Spleen (tissue), 11 donors: ENCODE data around the gene TEX13D. TPM values are rescaled to one million over a fixed set of nuclear protein-coding genes. Genes with fewer than 3 reads are reported as not detected.

Experiments used
- DNase-seq: peaks from one replicate; pipeline ENCODE4 v3.0.0-alpha.2; 2020
- H3K27ac ChIP-seq, 8 donors: fragments of 200-600 bp; sonication (generic) in 7 of 8; 1 replicate in 4 of 8; 2 replicates in 4 of 8; pipeline versions ENCODE4 v1.5.0 to v1.8.0; 2016 to 2021; ENCODE audit warnings: inconsistent platforms in 4 of 8, mild to moderate bottlenecking in 4 of 8, moderate library complexity in 1 of 8
- H3K27me3 ChIP-seq, 7 donors: fragments of 200-600 bp; sonication (generic) in 6 of 7; replicated peaks in 1 of 7; 1 replicate in 4 of 7; 2 replicates in 3 of 7; pipeline versions ENCODE4 v1.5.0 to v1.8.0; 2016 to 2021; ENCODE audit warnings: inconsistent platforms in 3 of 7, mild to moderate bottlenecking in 1 of 7
- H3K36me3 ChIP-seq, 6 donors: fragments of 200-600 bp; sonication (generic) in 5 of 6; 1 replicate in 4 of 6; 2 replicates in 2 of 6; pipeline versions ENCODE4 v1.5.0 to v1.8.0; 2016 to 2021; ENCODE audit warnings: inconsistent platforms in 2 of 6
- H3K4me1 ChIP-seq, 6 donors: fragments of 200-600 bp; sonication (generic) in 5 of 6; 1 replicate in 3 of 6; 2 replicates in 3 of 6; pipeline versions ENCODE4 v1.5.0 to v1.8.0; 2016 to 2021; ENCODE audit warnings: inconsistent platforms in 3 of 6
- H3K4me3 ChIP-seq, 8 donors: fragments of 200-600 bp; sonication (generic) in 7 of 8; 1 replicate in 4 of 8; 2 replicates in 4 of 8; pipeline versions ENCODE4 v1.5.0 to v1.8.0; 2016 to 2021; ENCODE audit warnings: inconsistent platforms in 4 of 8, mild to moderate bottlenecking in 4 of 8, moderate library complexity in 2 of 8
- H3K9me3 ChIP-seq, 8 donors: fragments of 200-600 bp; sonication (generic) in 7 of 8; 1 replicate in 4 of 8; 2 replicates in 4 of 8; pipeline versions ENCODE4 v1.5.0 to v1.8.0; 2016 to 2021; ENCODE audit warnings: inconsistent platforms in 4 of 8
- CTCF ChIP-seq, 11 experiments: fragments of 200-600 bp in 7 of 11; fragments of 450-650 bp in 4 of 11; sonication (generic) in 4 of 11; IDR thresholded peaks in 8 of 11; conservative IDR thresholded peaks in 3 of 11; 1 replicate in 7 of 11; 2 replicates in 4 of 11; pipeline versions ENCODE4 v1.4.0 to v1.8.0; 2016 to 2021; ENCODE audit warnings: antibody characterized with exemption in 11 of 11, inconsistent platforms in 4 of 11, mild to moderate bottlenecking in 1 of 11
- POLR2A ChIP-seq, 3 donors: fragments of 450-650 bp; IDR thresholded peaks; one replicate each; pipeline ENCODE4 v1.5.1; 2017; ENCODE audit warnings: antibody characterized with exemption in 3 of 3, mild to moderate bottlenecking in 1 of 3
- POLR2AphosphoS5 ChIP-seq, 3 donors: sonication (generic); formaldehyde crosslinking; IDR thresholded peaks; one replicate each; pipeline ENCODE4 v1.5.1; 2017; ENCODE audit warnings: antibody characterized with exemption in 3 of 3
- WGBS, 5 donors: extraction: QIAGEN DNeasy Blood & Tissue Kit in 3 of 5; methylation state at CpG; one replicate each; pipeline versions ENCODE4 v1.1.5 to v1.1.7; 2013 to 2018; 5-methylcytosine and 5-hydroxymethylcytosine counted together
- intact Hi-C: fragments of 100-400 bp; cut with DNase I; formaldehyde crosslinking; loops from one replicate; pipeline ENCODE4 v1.15.0; 2023; ENCODE audit warnings: low total_unique reads
- polyA plus RNA-seq, 3 donors: library from polyadenylated mRNA; stranded (reverse); fragments of 200-250 nt; gene quantifications; one replicate each; pipeline ENCODE4 v1.2.1, GENCODE V29; 2013
- small RNA-seq, 4 donors: library from RNA; depleted of rRNA; stranded (forward); fragments of <200 nt; gene quantifications; one replicate each; pipeline ENCODE3, GENCODE V24; 2016
- total RNA-seq, 7 donors: library from RNA; depleted of rRNA in 3 of 7; stranded (reverse); fragments of >200 nt in 3 of 7; fragmentation: NEBNext Ultra II Directional in 4 of 7; extraction: Animal tissue kit (Norgen Biotek cat#: 25700) in 4 of 7; gene quantifications; one replicate each; pipeline versions ENCODE4 v1.1.0 to v1.2.1, GENCODE V29; 2016 to 2021
- donor health status: healthy with polysubstance abuse.
- donor health status: DM: no; HTN: no; CAD: no; lungs with moderate emphysema.
- donor health status: DM: no; HTN: no; CAD: no.
- donor health status: Bipolar disorder and iron deficiency.
- donor health status: healthy.
- donor health status: DM: no; HTN: no; CAD: no.
- donor health status: DM: yes; HTN: yes; CAD: no.

TEX13D gene
- total and polyA plus RNA-seq, 10 donors: 0.03 to 0.07 TPM; not detected in 8

GRCh38 chrX:124383354-124383753, 50.9 kb downstream of the TEX13D start:
- no peaks in the 10 kb centered on the region for H3K36me3 ChIP-seq
- intact Hi-C loops: no loop called here
- H3K4me1 ChIP-seq: no peaks in the 10 kb centered on the region
- WGBS, 5 donors: 26 to 49% (median 31%) methylated on average over 4 of the region's 4 CpGs
- TF ChIP-seq POLR2AphosphoS5 (IDR thresholded peaks at IDR 0.05): no peak
- no peak for TF ChIP-seq CTCF (IDR thresholded peaks at IDR 0.05 in 8 of 11, conservative IDR thresholded peaks at IDR 0.05 in 3 of 11)
- no peak for TF ChIP-seq POLR2A (IDR thresholded peaks at IDR 0.05)
- no peaks in the 10 kb centered on the region for H3K9me3 ChIP-seq
- no peaks in the 10 kb centered on the region for H3K27me3 ChIP-seq
- no peak for DNase-seq
- no peak overlapping the region for H3K4me3 ChIP-seq
- H3K27ac ChIP-seq: no peak overlapping the region

DNA sequence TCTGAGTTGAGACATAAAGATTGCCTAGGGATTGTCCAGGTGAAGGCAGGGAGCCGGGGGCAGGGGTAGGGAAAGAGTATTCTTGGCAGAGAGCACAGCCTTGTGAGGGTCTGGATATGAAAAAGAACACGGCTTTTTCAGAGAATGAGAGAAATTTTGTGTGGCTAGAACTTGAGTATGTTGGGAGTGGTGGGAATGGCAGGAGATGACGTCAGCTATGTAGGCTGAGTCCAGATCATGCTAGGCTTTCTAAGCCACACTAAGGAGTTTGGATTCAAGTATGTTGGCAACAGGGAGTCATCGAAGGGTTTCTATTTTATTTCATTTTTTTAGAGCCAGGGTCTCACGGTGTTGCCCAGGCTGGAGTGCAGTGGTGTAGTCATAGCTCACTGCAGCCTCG, 53.9 kb downstream of the TEX13D start:
- 58 to 91% (median 75%) methylated on average over 6 of the region's 6 CpGs for whole genome bisulfite sequencing, 5 donors
- intact Hi-C loops: no loop called here

More for the DNA sequence above, 53.9 kb downstream of the TEX13D start:
- H3K36me3 ChIP-seq: no peaks in the 10 kb centered on the region
- no peaks in the 10 kb centered on the region for H3K27me3 ChIP-seq
- no peaks in the 10 kb centered on the region for H3K9me3 ChIP-seq
- no peak overlapping the region for H3K4me3 ChIP-seq
- DNase-seq: no peak
- no peak overlapping the region for H3K27ac ChIP-seq
- H3K4me1 ChIP-seq: no peaks in the 10 kb centered on the region
- no peak for TF ChIP-seq CTCF (IDR thresholded peaks at IDR 0.05 in 8 of 11, conservative IDR thresholded peaks at IDR 0.05 in 3 of 11)
- TF ChIP-seq POLR2AphosphoS5 (IDR thresholded peaks at IDR 0.05): no peak
- TF ChIP-seq POLR2A (IDR thresholded peaks at IDR 0.05): no peak

Small RNAs within 50 kb of the gene (small RNA-seq; reads per million reads assigned to genes)
- gene AL022718.1: 0 reads per million in 4 donors

Other genes starting within 250 kb of the TEX13D start
- 10 to 100 TPM; 10.2 to 19.5 (median 12.9) TPM for gene SH2D1A, start 13.9 kb downstream of the TEX13D start, total RNA-seq
- 1 to 10 TPM; 3.8 to 7.2 (median 5.2) TPM for gene SH2D1A, start 13.9 kb downstream of the TEX13D start, polyA plus RNA-seq